Measurements from ENCODE around the gene FBXW11.
"Not testable (repeated sequence)": the region's sequence is repeated elsewhere in the genome, so short reads cannot be mapped to it uniquely, and the experiment has no call there.

Gene FBXW11

GRCh38 chr5:171937351-171937750 lies 69.1 kb downstream of the FBXW11 start:
- Histone ChIP-seq H3K9ac (ENCODE audit: low read length in 2 of 2) (no peak overlapping the region), H3K27ac (ENCODE audit: low read length) (no peak overlapping the region), H3K27me3 (ENCODE audit: control insufficient read depth in 1 of 2, insufficient read depth in 2 of 2, low read length in 2 of 2) (no peaks in the 10 kb centered on the region), H3K9me3 (ENCODE audit: control insufficient read depth in 2 of 2, low read length in 2 of 2) (no peaks in the 10 kb centered on the region), H3K4me3 (ENCODE audit: low read length in 2 of 2) (no peak overlapping the region), H3K4me1 (ENCODE audit: control insufficient read depth, insufficient read depth, low read length) (no peaks in the 10 kb centered on the region), H3K36me3 (ENCODE audit: control insufficient read depth in 2 of 2, insufficient read depth in 2 of 2, low read length in 2 of 2) (no peaks in the 10 kb centered on the region)

GRCh38 chr5:171934586-171934985 lies 71.9 kb downstream of the FBXW11 start:
- H3K36me3 ChIP-seq (ENCODE audit: control insufficient read depth in 2 of 2, insufficient read depth in 2 of 2, low read length in 2 of 2): no peaks in the 10 kb centered on the region
- H3K27me3 ChIP-seq (ENCODE audit: control insufficient read depth in 1 of 2, insufficient read depth in 2 of 2, low read length in 2 of 2): no peaks in the 10 kb centered on the region
- no peak overlapping the region for H3K9ac ChIP-seq (ENCODE audit: low read length in 2 of 2)
- no peak overlapping the region for H3K4me3 ChIP-seq (ENCODE audit: low read length in 2 of 2)
- H3K9me3 ChIP-seq (ENCODE audit: control insufficient read depth in 2 of 2, low read length in 2 of 2): no peaks in the 10 kb centered on the region
- H3K4me1 ChIP-seq (ENCODE audit: control insufficient read depth, insufficient read depth, low read length): no peaks in the 10 kb centered on the region
- no peak overlapping the region for H3K27ac ChIP-seq (ENCODE audit: low read length)

GRCh38 chr5:171931163-171931562 lies 75.3 kb downstream of the FBXW11 start:
- Histone ChIP-seq H3K36me3 (ENCODE audit: control insufficient read depth in 2 of 2, insufficient read depth in 2 of 2, low read length in 2 of 2) (no peaks in the 10 kb centered on the region), H3K9me3 (ENCODE audit: control insufficient read depth in 2 of 2, low read length in 2 of 2) (no peaks in the 10 kb centered on the region)

GRCh38 chr5:171927345-171927941 lies 79.0 kb downstream of the FBXW11 start:
- H3K9me3 ChIP-seq (ENCODE audit: control insufficient read depth in 2 of 2, low read length in 2 of 2): no peaks in the 10 kb centered on the region
- no peaks in the 10 kb centered on the region for H3K27me3 ChIP-seq (ENCODE audit: control insufficient read depth in 1 of 2, insufficient read depth in 2 of 2, low read length in 2 of 2)
- no peak overlapping the region for H3K4me3 ChIP-seq (ENCODE audit: low read length in 2 of 2)
- no peaks in the 10 kb centered on the region for H3K4me1 ChIP-seq (ENCODE audit: control insufficient read depth, insufficient read depth, low read length)
- H3K27ac ChIP-seq (ENCODE audit: low read length): no peak overlapping the region
- H3K36me3 ChIP-seq (ENCODE audit: control insufficient read depth in 2 of 2, insufficient read depth in 2 of 2, low read length in 2 of 2): no peaks in the 10 kb centered on the region
- H3K9ac ChIP-seq (ENCODE audit: low read length in 2 of 2): no peak overlapping the region

More at GRCh38 chr5:171931163-171931562, 75.3 kb downstream of the FBXW11 start:
- Histone ChIP-seq H3K4me1 (ENCODE audit: control insufficient read depth, insufficient read depth, low read length) (no peaks in the 10 kb centered on the region), H3K9ac (ENCODE audit: low read length in 2 of 2) (no peak overlapping the region), H3K27me3 (ENCODE audit: control insufficient read depth in 1 of 2, insufficient read depth in 2 of 2, low read length in 2 of 2) (no peaks in the 10 kb centered on the region), H3K27ac (ENCODE audit: low read length) (no peak overlapping the region), H3K4me3 (ENCODE audit: low read length in 2 of 2) (no peak overlapping the region)

- no peak overlapping the region for H3K4me3 ChIP-seq (ENCODE audit: low read length in 2 of 2)
- no peaks in the 10 kb centered on the region for H3K9me3 ChIP-seq (ENCODE audit: control insufficient read depth in 2 of 2, low read length in 2 of 2)
- H3K27ac ChIP-seq (ENCODE audit: low read length): no peak overlapping the region
- no peaks in the 10 kb centered on the region for H3K4me1 ChIP-seq (ENCODE audit: control insufficient read depth, insufficient read depth, low read length)
- H3K36me3 ChIP-seq (ENCODE audit: control insufficient read depth in 2 of 2, insufficient read depth in 2 of 2, low read length in 2 of 2): no peaks in the 10 kb centered on the region
- H3K9ac ChIP-seq (ENCODE audit: low read length in 2 of 2): no peak overlapping the region
- no peaks in the 10 kb centered on the region for H3K27me3 ChIP-seq (ENCODE audit: control insufficient read depth in 1 of 2, insufficient read depth in 2 of 2, low read length in 2 of 2)
These were observed 80.1 kb downstream of the FBXW11 start for GRCh38 chr5:171926311-171926710.

- Histone ChIP-seq H3K9ac (ENCODE audit: low read length in 2 of 2) (no peak overlapping the region), H3K27me3 (ENCODE audit: control insufficient read depth in 1 of 2, insufficient read depth in 2 of 2, low read length in 2 of 2) (no peaks in the 10 kb centered on the region), H3K36me3 (ENCODE audit: control insufficient read depth in 2 of 2, insufficient read depth in 2 of 2, low read length in 2 of 2) (no peaks in the 10 kb centered on the region), H3K27ac (ENCODE audit: low read length) (no peak overlapping the region), H3K4me1 (ENCODE audit: control insufficient read depth, insufficient read depth, low read length) (no peaks in the 10 kb centered on the region), H3K9me3 (ENCODE audit: control insufficient read depth in 2 of 2, low read length in 2 of 2) (no peaks in the 10 kb centered on the region), H3K4me3 (ENCODE audit: low read length in 2 of 2) (no peak overlapping the region)
These were observed 81.8 kb downstream of the FBXW11 start for GRCh38 chr5:171924493-171925122.

- Histone ChIP-seq H3K27me3 (ENCODE audit: control insufficient read depth in 1 of 2, insufficient read depth in 2 of 2, low read length in 2 of 2) (no peaks in the 10 kb centered on the region), H3K27ac (ENCODE audit: low read length) (no peak overlapping the region), H3K4me1 (ENCODE audit: control insufficient read depth, insufficient read depth, low read length) (no peaks in the 10 kb centered on the region), H3K9me3 (ENCODE audit: control insufficient read depth in 2 of 2, low read length in 2 of 2) (no peaks in the 10 kb centered on the region), H3K4me3 (ENCODE audit: low read length in 2 of 2) (no peak overlapping the region), H3K36me3 (ENCODE audit: control insufficient read depth in 2 of 2, insufficient read depth in 2 of 2, low read length in 2 of 2) (no peaks in the 10 kb centered on the region), H3K9ac (ENCODE audit: low read length in 2 of 2) (no peak overlapping the region)
These were observed 85.6 kb downstream of the FBXW11 start for GRCh38 chr5:171920765-171921391.

- H3K9ac ChIP-seq (ENCODE audit: low read length in 2 of 2); H3K27me3 ChIP-seq (ENCODE audit: control insufficient read depth in 1 of 2, insufficient read depth in 2 of 2, low read length in 2 of 2); H3K36me3 ChIP-seq (ENCODE audit: control insufficient read depth in 2 of 2, insufficient read depth in 2 of 2, low read length in 2 of 2); H3K4me1 ChIP-seq (ENCODE audit: control insufficient read depth, insufficient read depth, low read length); H3K9me3 ChIP-seq (ENCODE audit: control insufficient read depth in 2 of 2, low read length in 2 of 2); H3K4me3 ChIP-seq (ENCODE audit: low read length in 2 of 2); H3K27ac ChIP-seq (ENCODE audit: low read length): not testable (repeated sequence)
These were observed 90.7 kb downstream of the FBXW11 start for GRCh38 chr5:171915700-171916099.

GRCh38 chr5:171914726-171915338 lies 91.6 kb downstream of the FBXW11 start:
- peaks cover 6% of the 10 kb centered on the region for H3K4me1 ChIP-seq (ENCODE audit: control insufficient read depth, insufficient read depth, low read length)
- H3K9me3 ChIP-seq (ENCODE audit: control insufficient read depth in 2 of 2, low read length in 2 of 2): no peaks in the 10 kb centered on the region
- H3K27me3 ChIP-seq (ENCODE audit: control insufficient read depth in 1 of 2, insufficient read depth in 2 of 2, low read length in 2 of 2): no peaks in the 10 kb centered on the region
- no peak overlapping the region for H3K4me3 ChIP-seq (ENCODE audit: low read length in 2 of 2)
- H3K36me3 ChIP-seq (ENCODE audit: control insufficient read depth in 2 of 2, insufficient read depth in 2 of 2, low read length in 2 of 2): peaks cover 0 to under 1% of the 10 kb centered on the region in 2 donors
- H3K9ac ChIP-seq (ENCODE audit: low read length in 2 of 2): no peak overlapping the region
- H3K27ac ChIP-seq (ENCODE audit: low read length): no peak overlapping the region

- Histone ChIP-seq H3K9ac (ENCODE audit: low read length in 2 of 2) (no peak overlapping the region), H3K27ac (ENCODE audit: low read length) (no peak overlapping the region), H3K4me3 (ENCODE audit: low read length in 2 of 2) (no peak overlapping the region), H3K4me1 (ENCODE audit: control insufficient read depth, insufficient read depth, low read length) (peaks cover 6% of the 10 kb centered on the region), H3K27me3 (ENCODE audit: control insufficient read depth in 1 of 2, insufficient read depth in 2 of 2, low read length in 2 of 2) (no peaks in the 10 kb centered on the region), H3K9me3 (ENCODE audit: control insufficient read depth in 2 of 2, low read length in 2 of 2) (no peaks in the 10 kb centered on the region), H3K36me3 (ENCODE audit: control insufficient read depth in 2 of 2, insufficient read depth in 2 of 2, low read length in 2 of 2) (peaks cover 0 to 4% of the 10 kb centered on the region in 2 donors)
These were observed 92.5 kb downstream of the FBXW11 start for GRCh38 chr5:171913987-171914273.

GRCh38 chr5:171911152-171911551 lies 95.3 kb downstream of the FBXW11 start:
- Histone ChIP-seq H3K9ac (ENCODE audit: low read length in 2 of 2) (no peak overlapping the region), H3K27ac (ENCODE audit: low read length) (no peak overlapping the region), H3K27me3 (ENCODE audit: control insufficient read depth in 1 of 2, insufficient read depth in 2 of 2, low read length in 2 of 2) (no peaks in the 10 kb centered on the region), H3K9me3 (ENCODE audit: control insufficient read depth in 2 of 2, low read length in 2 of 2) (no peaks in the 10 kb centered on the region), H3K36me3 (ENCODE audit: control insufficient read depth in 2 of 2, insufficient read depth in 2 of 2, low read length in 2 of 2) (peaks cover 0 to 4% of the 10 kb centered on the region in 2 donors), H3K4me3 (ENCODE audit: low read length in 2 of 2) (no peak overlapping the region), H3K4me1 (ENCODE audit: control insufficient read depth, insufficient read depth, low read length) (peaks cover 6% of the 10 kb centered on the region)

All from stomach smooth muscle (tissue), 2 donors.